H7 (cell line): ENCODE results near the gene EDDM3A. TPM values are rescaled to one million over a fixed set of nuclear protein-coding genes. Genes with fewer than 3 reads are reported as not detected.
"Not testable (repeated sequence)": the region's sequence is repeated elsewhere in the genome, so short reads cannot be mapped to it uniquely, and the experiment has no call there.

Source experiments
- DNase-seq: peaks from one replicate; pipeline ENCODE4 v3.0.0; 2012
- H3K27me3 ChIP-seq: 2 replicates; pipeline ENCODE4 v1.6.0; 2011; ENCODE audit warnings: mild to moderate bottlenecking, low read length; ENCODE audit not compliant: control insufficient read depth, insufficient read depth
- H3K36me3 ChIP-seq: replicated peaks from 2 replicates; pipeline ENCODE4 v1.5.1; 2011; ENCODE audit warnings: low read length; ENCODE audit not compliant: control insufficient read depth, insufficient read depth
- H3K4me3 ChIP-seq: 2 replicates; pipeline ENCODE4 v1.5.1; 2011; ENCODE audit warnings: low read depth, mild to moderate bottlenecking, control low read depth, low read length, moderate library complexity; ENCODE audit not compliant: insufficient read depth
- total RNA-seq: library from RNA; depleted of rRNA; stranded (reverse); fragments of >200 nt; shearing (Covaris generic); gene quantifications from 2 replicates; pipeline ENCODE4 v1.2.3, GENCODE V29; 2014

The EDDM3A gene
- total RNA-seq, 1 experiment from 2014 or later: not detected

- no peak for DNase-seq
- H3K4me3 ChIP-seq: no peak overlapping the region
- H3K27me3 ChIP-seq: no peaks in the 10 kb centered on the region
- H3K36me3 ChIP-seq: no peaks in the 10 kb centered on the region
Observed at GRCh38 chr14:20750194-20750593, 4.5 kb downstream of the EDDM3A start.

GRCh38 chr14:20751963-20752562 lies 6.4 kb downstream of the EDDM3A start:
- no peaks in the 10 kb centered on the region for H3K27me3 ChIP-seq
- DNase-seq: no peak
- no peaks in the 10 kb centered on the region for H3K36me3 ChIP-seq
- H3K4me3 ChIP-seq: no peak overlapping the region

DNA sequence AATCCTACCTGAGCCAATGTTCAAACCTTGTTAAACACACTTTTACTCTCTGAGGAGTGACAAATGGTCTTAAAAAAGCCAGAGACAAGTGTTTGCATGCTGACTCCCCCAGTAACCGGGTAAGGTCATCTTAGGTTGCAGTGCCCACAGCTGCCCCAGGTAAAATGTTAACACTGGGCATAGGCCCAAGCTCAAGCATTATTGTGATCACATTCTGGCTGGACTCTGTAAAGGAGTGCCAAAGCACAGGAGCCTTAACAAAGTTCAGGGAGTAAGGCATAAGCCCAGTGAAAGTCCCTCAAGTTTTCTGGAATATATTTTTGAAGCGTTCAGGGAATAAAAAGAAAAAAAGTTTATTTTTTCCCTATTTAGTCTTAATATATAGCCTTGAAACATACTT lies 8.6 kb downstream of the EDDM3A start:
- no peak for DNase-seq
- no peaks in the 10 kb centered on the region for H3K36me3 ChIP-seq
- H3K4me3 ChIP-seq: no peak overlapping the region
- H3K27me3 ChIP-seq: no peaks in the 10 kb centered on the region

- DNase-seq: no peak
- Histone ChIP-seq H3K4me3 (no peak overlapping the region), H3K36me3 (no peaks in the 10 kb centered on the region)
Observed at GRCh38 chr14:20755037-20755436, 9.3 kb downstream of the EDDM3A start.

GRCh38 chr14:20757965-20758364 lies 12.3 kb downstream of the EDDM3A start:
- H3K36me3 ChIP-seq: no peaks in the 10 kb centered on the region
- no peaks in the 10 kb centered on the region for H3K27me3 ChIP-seq
- no peak overlapping the region for H3K4me3 ChIP-seq
- DNase-seq: peak; percentile 45

More at GRCh38 chr14:20755037-20755436, 9.3 kb downstream of the EDDM3A start:
- H3K27me3 ChIP-seq: no peaks in the 10 kb centered on the region

GRCh38 chr14:20759465-20759864 lies 13.8 kb downstream of the EDDM3A start:
- H3K27me3 ChIP-seq, DNase-seq, H3K4me3 ChIP-seq, H3K36me3 ChIP-seq: not testable (repeated sequence)

GRCh38 chr14:20760950-20761349 lies 15.3 kb downstream of the EDDM3A start:
- H3K36me3 ChIP-seq: no peaks in the 10 kb centered on the region
- DNase-seq: no peak
- no peaks in the 10 kb centered on the region for H3K27me3 ChIP-seq
- no peak overlapping the region for H3K4me3 ChIP-seq

DNA sequence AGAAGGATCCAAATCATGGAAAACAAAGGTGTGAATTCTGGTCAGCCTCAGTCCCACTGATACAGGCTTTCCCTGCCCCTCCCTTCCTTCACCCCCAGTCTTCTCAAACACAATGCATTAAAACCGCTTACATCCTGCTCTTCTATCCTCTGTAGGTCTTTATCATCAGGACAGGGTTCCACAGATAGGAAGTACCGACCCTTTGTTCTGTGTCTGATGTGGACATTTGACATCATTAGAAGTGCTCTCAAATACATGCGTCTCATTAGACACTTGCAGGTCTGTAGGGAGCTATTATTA lies 22.9 kb downstream of the EDDM3A start:
- H3K4me3 ChIP-seq: no peak overlapping the region
- no peaks in the 10 kb centered on the region for H3K36me3 ChIP-seq
- no peak for DNase-seq
- peaks cover 3% of the 10 kb centered on the region; the same call in 1 of the 2 replicates for H3K27me3 ChIP-seq

GRCh38 chr14:20769421-20769820 lies 23.7 kb downstream of the EDDM3A start:
- Histone ChIP-seq H3K4me3 (no peak overlapping the region), H3K27me3 (peaks cover 3% of the 10 kb centered on the region; the same call in 1 of the 2 replicates), H3K36me3 (no peaks in the 10 kb centered on the region)
- DNase-seq: no peak

- Histone ChIP-seq H3K27me3 (peaks cover 3% of the 10 kb centered on the region; the same call in 1 of the 2 replicates), H3K4me3 (no peak overlapping the region), H3K36me3 (no peaks in the 10 kb centered on the region)
- no peak for DNase-seq
Observed at GRCh38 chr14:20772650-20773049, 27.0 kb downstream of the EDDM3A start.

GRCh38 chr14:20774258-20774824 lies 28.7 kb downstream of the EDDM3A start:
- H3K4me3 ChIP-seq: no peak overlapping the region
- no peaks in the 10 kb centered on the region for H3K27me3 ChIP-seq
- DNase-seq: no peak
- H3K36me3 ChIP-seq: no peaks in the 10 kb centered on the region

DNA sequence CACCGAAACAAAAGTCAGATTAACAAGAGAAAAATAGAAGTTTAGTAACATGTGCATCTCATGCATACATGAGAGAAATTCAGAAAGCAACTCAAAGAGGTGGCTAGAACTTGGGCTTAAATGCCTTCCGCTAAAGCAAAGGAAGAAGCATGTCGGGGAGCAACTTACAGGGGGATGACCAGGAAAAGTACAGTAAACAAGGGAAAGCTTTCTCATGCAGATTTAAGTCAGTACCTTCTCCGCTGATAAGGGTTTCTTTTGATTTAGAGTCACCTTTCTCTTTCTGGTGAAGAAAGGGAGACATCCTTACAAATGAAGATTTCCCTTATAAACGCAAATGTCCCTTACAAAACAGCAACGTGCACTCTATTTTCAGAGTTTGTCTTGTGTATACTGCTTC lies 29.4 kb downstream of the EDDM3A start:
- no peaks in the 10 kb centered on the region for H3K27me3 ChIP-seq
- DNase-seq: peak; percentile 49
- no peaks in the 10 kb centered on the region for H3K36me3 ChIP-seq
- H3K4me3 ChIP-seq: no peak overlapping the region

GRCh38 chr14:20775901-20776300 lies 30.2 kb downstream of the EDDM3A start:
- Histone ChIP-seq H3K36me3 (no peaks in the 10 kb centered on the region), H3K27me3 (no peaks in the 10 kb centered on the region), H3K4me3 (no peak overlapping the region)
- no peak for DNase-seq

- DNase-seq: no peak
- H3K4me3 ChIP-seq: no peak overlapping the region
- no peaks in the 10 kb centered on the region for H3K36me3 ChIP-seq
- H3K27me3 ChIP-seq: no peaks in the 10 kb centered on the region
Observed at GRCh38 chr14:20781803-20782202, 36.1 kb downstream of the EDDM3A start.

DNA sequence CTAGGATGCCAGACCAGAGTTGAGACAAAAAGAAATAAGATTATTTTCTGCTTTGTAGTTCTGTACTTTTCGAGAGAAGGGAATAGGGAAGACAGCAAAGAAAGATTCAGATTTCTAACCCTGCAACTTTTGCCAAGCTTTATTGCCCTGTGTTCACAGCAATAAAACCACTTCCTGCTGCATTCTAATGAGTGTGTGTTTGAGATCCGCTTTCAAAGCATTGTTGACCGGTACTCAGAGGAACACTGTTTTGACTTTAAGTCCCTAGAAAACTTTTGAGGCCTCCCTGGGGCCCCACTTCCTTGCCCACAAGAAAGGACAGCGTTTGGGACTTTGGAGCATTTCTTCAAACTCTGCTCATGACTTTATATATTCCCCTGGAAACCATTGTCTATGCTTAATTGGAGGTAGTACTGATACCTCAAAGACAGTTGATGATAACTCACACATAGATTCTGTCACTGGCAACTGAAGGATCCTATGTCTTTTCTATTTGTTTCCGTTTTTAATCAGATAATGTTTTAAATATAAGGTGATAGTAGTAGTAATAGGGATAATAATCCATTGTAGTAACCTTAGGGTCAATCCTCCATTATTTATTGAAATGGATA lies 36.7 kb downstream of the EDDM3A start:
- Histone ChIP-seq H3K27me3 (no peaks in the 10 kb centered on the region), H3K4me3 (no peak overlapping the region), H3K36me3 (no peaks in the 10 kb centered on the region)
- no peak for DNase-seq
